GM12878 (cell line): ENCODE data around the gene NUP54. TPM values are rescaled to one million over a fixed set of nuclear protein-coding genes. Genes with fewer than 3 reads are reported as not detected.

Experiments used
- CEBPB ChIP-seq, 2 experiments: fragments of 150-350 bp in 1 of 2; IDR thresholded peaks; 2 replicates each; pipeline ENCODE4 v1.6.1; 2012 to 2014; ENCODE audit warnings: low read depth in 2 of 2, low read length in 2 of 2, borderline replicate concordance in 1 of 2, inconsistent platforms in 1 of 2
- CHD1 ChIP-seq: IDR thresholded peaks from 2 replicates; pipeline ENCODE4 v1.6.1; 2012; ENCODE audit warnings: low read depth, low read length, improper control_type of control experiment
- MTA2 ChIP-seq: fragments of 450-650 bp; IDR thresholded peaks from 2 replicates; pipeline ENCODE4 v1.6.1; 2016; ENCODE audit warnings: low read depth, mild to moderate bottlenecking, moderate library complexity
- NFIC ChIP-seq: IDR thresholded peaks from 2 replicates; pipeline ENCODE4 v1.6.1; 2012; ENCODE audit warnings: low read depth, mild to moderate bottlenecking, inconsistent platforms, low read length, moderate library complexity
- NR2C1 ChIP-seq: fragments of 450-650 bp; IDR thresholded peaks from 2 replicates; pipeline ENCODE4 v1.6.1; 2017; ENCODE audit warnings: antibody characterized with exemption, mild to moderate bottlenecking, moderate library complexity
- RELA ChIP-seq: fragments of 450-650 bp; IDR thresholded peaks from 2 replicates; pipeline ENCODE4 v1.8.0; 2014; ENCODE audit warnings: borderline replicate concordance; ENCODE audit not compliant: partially characterized antibody
- RUNX3 ChIP-seq: IDR thresholded peaks from 2 replicates; pipeline ENCODE4 v1.6.1; 2012; ENCODE audit warnings: low read length, inconsistent platforms
- TCF3 ChIP-seq: IDR thresholded peaks from 2 replicates; pipeline ENCODE4 v1.6.1; 2012; ENCODE audit warnings: low read depth, mild to moderate bottlenecking, low read length, borderline replicate concordance; ENCODE audit not compliant: insufficient read depth
- ZBED1 ChIP-seq: IDR thresholded peaks from 2 replicates; pipeline ENCODE4 v1.6.1; 2016; ENCODE audit warnings: borderline replicate concordance
- ZNF207 ChIP-seq: fragments of 450-650 bp; IDR thresholded peaks from 2 replicates; pipeline ENCODE4 v1.6.1; 2014; ENCODE audit warnings: antibody characterized with exemption, mild to moderate bottlenecking, borderline replicate concordance
- ZNF384 ChIP-seq: IDR thresholded peaks from 2 replicates; pipeline ENCODE4 v1.6.1; 2012; ENCODE audit warnings: low read depth, mild to moderate bottlenecking, low read length, improper control_type of control experiment, borderline replicate concordance
- polyA plus RNA-seq, 11 experiments: library from polyadenylated mRNA; depleted of rRNA in 4 of 11; unstranded in 6 of 11; stranded (reverse) in 5 of 11; fragments of >200 nt; fragmentation: Nextera tagmentation in 4 of 11; fragmentation: Illumina TruSeq in 1 of 11; extraction: Ambion mirVana in 4 of 11; extraction: Trizol in 1 of 11; gene quantifications; 1 replicate in 1 of 11; 2 replicates in 10 of 11; pipeline versions ENCODE4 v1.2.1 to v1.2.3, GENCODE V29; 2011 to 2016; ENCODE audit warnings: inconsistent platforms in 2 of 11, missing spikeins in 2 of 11, low read depth in 1 of 11
- total RNA-seq, 4 experiments: library from RNA; depleted of rRNA in 3 of 4; stranded (reverse); fragments of >200 nt in 3 of 4; fragmentation: Illumina TruSeq in 1 of 4; extraction: Trizol in 1 of 4; gene quantifications; 2 replicates each; pipeline versions ENCODE4 v1.2.1 to v1.2.3, GENCODE V29; 2013 to 2021
- TF ChIP-seq, protein P1 (sequence below), 3 experiments: IDR thresholded peaks in 2 of 3; conservative IDR thresholded peaks in 1 of 3; 2 replicates each; pipeline ENCODE4 v1.5.1; 2011; ENCODE audit warnings: low read depth in 3 of 3, low read length in 3 of 3, mild to moderate bottlenecking in 3 of 3, control low read depth in 2 of 3, moderate library complexity in 2 of 3, inconsistent platforms in 1 of 3, mixed read lengths in 1 of 3; ENCODE audit not compliant: control insufficient read depth in 2 of 3, insufficient read depth in 1 of 3; ENCODE audit errors: extremely low read depth in 1 of 3
- TF ChIP-seq, protein P2 (sequence below): fragments of 450-650 bp; formaldehyde crosslinking; IDR thresholded peaks from 2 replicates; pipeline ENCODE4 v1.4.0; 2022; ENCODE audit warnings: mild to moderate bottlenecking, moderate library complexity
- TF ChIP-seq, protein P3 (sequence below): IDR thresholded peaks from 2 replicates; pipeline ENCODE4 v1.6.1; 2012; ENCODE audit warnings: mild to moderate bottlenecking, low read depth, low read length
- TF ChIP-seq, protein P4 (sequence below): fragments of 450-650 bp; IDR thresholded peaks from 2 replicates; pipeline ENCODE4 v1.6.1; 2017; ENCODE audit warnings: antibody characterized with exemption, mild to moderate bottlenecking, moderate library complexity

Gene NUP54
- total and polyA plus RNA-seq, 10 of the 15 experiments (the other 5 are each of a cell fraction or from before 2014, with no cell fraction given) = 17.5 to 69.0 (median 42.3) TPM

DNA sequence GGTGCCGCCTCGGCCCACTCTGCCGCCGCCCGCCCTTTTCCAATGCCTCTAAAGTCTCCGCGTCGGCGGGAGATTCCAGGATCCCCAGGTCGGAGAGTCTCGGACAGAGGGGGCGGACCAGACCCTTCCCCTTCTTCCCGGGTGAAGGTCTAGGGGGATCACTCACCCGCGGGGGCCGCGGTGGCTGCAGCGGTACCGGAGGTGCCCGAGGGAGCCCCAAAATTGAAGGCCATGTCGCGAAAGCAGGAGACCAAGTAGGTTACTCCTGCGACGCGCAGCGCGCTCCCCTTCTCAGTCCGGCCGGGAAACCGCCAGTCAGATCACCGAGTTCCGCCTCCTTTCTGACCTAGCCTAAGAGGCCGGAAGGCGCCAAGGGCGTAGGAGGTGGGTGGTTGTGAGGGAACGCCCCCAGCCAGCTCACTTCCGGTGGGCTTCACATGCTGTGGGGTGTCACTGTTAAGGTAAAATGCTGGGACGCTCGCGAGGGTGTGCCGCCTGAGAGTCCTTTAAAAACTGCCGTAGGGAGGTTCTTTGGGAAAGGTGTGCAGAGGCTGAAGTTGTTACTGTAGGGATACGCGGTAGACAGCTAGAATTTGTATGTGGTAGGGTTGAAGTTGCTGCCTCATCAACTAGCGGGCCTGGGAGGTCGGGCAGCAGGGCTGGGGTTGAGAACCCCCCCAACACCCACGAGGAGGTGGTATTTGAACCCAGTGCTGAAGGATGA lies at the start of gene NUP54 (continued):
- TF ChIP-seq TCF3 = peak; percentile 49; the same call in 1 of the 2 replicates
- peak; percentile 48; the same call in 1 of the 2 replicates for TF ChIP-seq ZBED1
- TF ChIP-seq MTA2 = no peak; the same call in 1 of the 2 replicates
- TF ChIP-seq, protein P1, sequence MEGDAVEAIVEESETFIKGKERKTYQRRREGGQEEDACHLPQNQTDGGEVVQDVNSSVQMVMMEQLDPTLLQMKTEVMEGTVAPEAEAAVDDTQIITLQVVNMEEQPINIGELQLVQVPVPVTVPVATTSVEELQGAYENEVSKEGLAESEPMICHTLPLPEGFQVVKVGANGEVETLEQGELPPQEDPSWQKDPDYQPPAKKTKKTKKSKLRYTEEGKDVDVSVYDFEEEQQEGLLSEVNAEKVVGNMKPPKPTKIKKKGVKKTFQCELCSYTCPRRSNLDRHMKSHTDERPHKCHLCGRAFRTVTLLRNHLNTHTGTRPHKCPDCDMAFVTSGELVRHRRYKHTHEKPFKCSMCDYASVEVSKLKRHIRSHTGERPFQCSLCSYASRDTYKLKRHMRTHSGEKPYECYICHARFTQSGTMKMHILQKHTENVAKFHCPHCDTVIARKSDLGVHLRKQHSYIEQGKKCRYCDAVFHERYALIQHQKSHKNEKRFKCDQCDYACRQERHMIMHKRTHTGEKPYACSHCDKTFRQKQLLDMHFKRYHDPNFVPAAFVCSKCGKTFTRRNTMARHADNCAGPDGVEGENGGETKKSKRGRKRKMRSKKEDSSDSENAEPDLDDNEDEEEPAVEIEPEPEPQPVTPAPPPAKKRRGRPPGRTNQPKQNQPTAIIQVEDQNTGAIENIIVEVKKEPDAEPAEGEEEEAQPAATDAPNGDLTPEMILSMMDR (IDR thresholded peaks at IDR 0.05 in 2 of 3, conservative IDR thresholded peaks at IDR 0.05 in 1 of 3; ENCODE audit: control insufficient read depth in 2 of 3, extremely low read depth in 1 of 3, insufficient read depth in 1 of 3, low read depth in 3 of 3, low read length in 3 of 3) = no peak
- peak; percentile 84; the same call in 1 of the 2 replicates for TF ChIP-seq ZNF207
- peak; percentile 93 for TF ChIP-seq RELA
- TF ChIP-seq, protein P2, sequence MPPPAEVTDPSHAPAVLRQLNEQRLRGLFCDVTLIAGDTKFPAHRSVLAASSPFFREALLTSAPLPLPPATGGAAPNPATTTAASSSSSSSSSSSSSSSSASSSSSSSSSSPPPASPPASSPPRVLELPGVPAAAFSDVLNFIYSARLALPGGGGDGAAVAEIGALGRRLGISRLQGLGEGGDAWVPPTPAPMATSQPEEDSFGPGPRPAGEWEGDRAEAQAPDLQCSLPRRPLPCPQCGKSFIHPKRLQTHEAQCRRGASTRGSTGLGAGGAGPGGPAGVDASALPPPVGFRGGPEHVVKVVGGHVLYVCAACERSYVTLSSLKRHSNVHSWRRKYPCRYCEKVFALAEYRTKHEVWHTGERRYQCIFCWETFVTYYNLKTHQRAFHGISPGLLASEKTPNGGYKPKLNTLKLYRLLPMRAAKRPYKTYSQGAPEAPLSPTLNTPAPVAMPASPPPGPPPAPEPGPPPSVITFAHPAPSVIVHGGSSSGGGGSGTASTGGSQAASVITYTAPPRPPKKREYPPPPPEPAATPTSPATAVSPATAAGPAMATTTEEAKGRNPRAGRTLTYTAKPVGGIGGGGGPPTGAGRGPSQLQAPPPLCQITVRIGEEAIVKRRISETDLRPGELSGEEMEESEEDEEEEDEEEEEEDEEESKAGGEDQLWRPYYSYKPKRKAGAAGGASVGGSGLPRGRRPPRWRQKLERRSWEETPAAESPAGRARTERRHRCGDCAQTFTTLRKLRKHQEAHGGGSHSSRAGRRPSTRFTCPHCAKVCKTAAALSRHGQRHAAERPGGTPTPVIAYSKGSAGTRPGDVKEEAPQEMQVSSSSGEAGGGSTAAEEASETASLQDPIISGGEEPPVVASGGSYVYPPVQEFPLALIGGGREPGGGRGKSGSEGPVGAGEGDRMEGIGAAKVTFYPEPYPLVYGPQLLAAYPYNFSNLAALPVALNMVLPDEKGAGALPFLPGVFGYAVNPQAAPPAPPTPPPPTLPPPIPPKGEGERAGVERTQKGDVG = no peak
- TF ChIP-seq NFIC = no peak; the same call in 1 of the 2 replicates
- peak; percentile 59 for TF ChIP-seq NR2C1
- peak; percentile 79 for TF ChIP-seq RUNX3
- TF ChIP-seq, protein P3, sequence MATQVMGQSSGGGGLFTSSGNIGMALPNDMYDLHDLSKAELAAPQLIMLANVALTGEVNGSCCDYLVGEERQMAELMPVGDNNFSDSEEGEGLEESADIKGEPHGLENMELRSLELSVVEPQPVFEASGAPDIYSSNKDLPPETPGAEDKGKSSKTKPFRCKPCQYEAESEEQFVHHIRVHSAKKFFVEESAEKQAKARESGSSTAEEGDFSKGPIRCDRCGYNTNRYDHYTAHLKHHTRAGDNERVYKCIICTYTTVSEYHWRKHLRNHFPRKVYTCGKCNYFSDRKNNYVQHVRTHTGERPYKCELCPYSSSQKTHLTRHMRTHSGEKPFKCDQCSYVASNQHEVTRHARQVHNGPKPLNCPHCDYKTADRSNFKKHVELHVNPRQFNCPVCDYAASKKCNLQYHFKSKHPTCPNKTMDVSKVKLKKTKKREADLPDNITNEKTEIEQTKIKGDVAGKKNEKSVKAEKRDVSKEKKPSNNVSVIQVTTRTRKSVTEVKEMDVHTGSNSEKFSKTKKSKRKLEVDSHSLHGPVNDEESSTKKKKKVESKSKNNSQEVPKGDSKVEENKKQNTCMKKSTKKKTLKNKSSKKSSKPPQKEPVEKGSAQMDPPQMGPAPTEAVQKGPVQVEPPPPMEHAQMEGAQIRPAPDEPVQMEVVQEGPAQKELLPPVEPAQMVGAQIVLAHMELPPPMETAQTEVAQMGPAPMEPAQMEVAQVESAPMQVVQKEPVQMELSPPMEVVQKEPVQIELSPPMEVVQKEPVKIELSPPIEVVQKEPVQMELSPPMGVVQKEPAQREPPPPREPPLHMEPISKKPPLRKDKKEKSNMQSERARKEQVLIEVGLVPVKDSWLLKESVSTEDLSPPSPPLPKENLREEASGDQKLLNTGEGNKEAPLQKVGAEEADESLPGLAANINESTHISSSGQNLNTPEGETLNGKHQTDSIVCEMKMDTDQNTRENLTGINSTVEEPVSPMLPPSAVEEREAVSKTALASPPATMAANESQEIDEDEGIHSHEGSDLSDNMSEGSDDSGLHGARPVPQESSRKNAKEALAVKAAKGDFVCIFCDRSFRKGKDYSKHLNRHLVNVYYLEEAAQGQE = peak; percentile 46; the same call in 1 of the 2 replicates
- TF ChIP-seq, protein P4, sequence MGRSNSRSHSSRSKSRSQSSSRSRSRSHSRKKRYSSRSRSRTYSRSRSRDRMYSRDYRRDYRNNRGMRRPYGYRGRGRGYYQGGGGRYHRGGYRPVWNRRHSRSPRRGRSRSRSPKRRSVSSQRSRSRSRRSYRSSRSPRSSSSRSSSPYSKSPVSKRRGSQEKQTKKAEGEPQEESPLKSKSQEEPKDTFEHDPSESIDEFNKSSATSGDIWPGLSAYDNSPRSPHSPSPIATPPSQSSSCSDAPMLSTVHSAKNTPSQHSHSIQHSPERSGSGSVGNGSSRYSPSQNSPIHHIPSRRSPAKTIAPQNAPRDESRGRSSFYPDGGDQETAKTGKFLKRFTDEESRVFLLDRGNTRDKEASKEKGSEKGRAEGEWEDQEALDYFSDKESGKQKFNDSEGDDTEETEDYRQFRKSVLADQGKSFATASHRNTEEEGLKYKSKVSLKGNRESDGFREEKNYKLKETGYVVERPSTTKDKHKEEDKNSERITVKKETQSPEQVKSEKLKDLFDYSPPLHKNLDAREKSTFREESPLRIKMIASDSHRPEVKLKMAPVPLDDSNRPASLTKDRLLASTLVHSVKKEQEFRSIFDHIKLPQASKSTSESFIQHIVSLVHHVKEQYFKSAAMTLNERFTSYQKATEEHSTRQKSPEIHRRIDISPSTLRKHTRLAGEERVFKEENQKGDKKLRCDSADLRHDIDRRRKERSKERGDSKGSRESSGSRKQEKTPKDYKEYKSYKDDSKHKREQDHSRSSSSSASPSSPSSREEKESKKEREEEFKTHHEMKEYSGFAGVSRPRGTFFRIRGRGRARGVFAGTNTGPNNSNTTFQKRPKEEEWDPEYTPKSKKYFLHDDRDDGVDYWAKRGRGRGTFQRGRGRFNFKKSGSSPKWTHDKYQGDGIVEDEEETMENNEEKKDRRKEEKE = no peak
- TF ChIP-seq ZNF384 = no peak
- TF ChIP-seq CHD1 = no peak
- TF ChIP-seq CEBPB (IDR thresholded peaks at IDR 0.05; ENCODE audit: borderline replicate concordance in 1 of 2, low read depth in 2 of 2, low read length in 2 of 2) = no peak
